ENCODE results near the gene HPGDS. TPM values are rescaled to one million over a fixed set of nuclear protein-coding genes. Genes with fewer than 3 reads are reported as not detected.

The HPGDS gene
- total and polyA plus RNA-seq, 8 donors: 0.16 to 2.9 (median 0.54) TPM

GRCh38 chr4:94358101-94358500 is 15.5 kb upstream of the HPGDS start:
- Histone ChIP-seq H3K27ac (no peak overlapping the region), H3K36me3 (no peaks in the 10 kb centered on the region), H3K4me1 (no peaks in the 10 kb centered on the region), H3K27me3 (no peaks in the 10 kb centered on the region), H3K4me3 (no peak overlapping the region), H3K9me3 (no peaks in the 10 kb centered on the region)
- DNase-seq: no peak
- no peak for TF ChIP-seq CTCF (IDR thresholded peaks at IDR 0.05)
- ATAC-seq: no peak
- FAIRE-seq: no peak
- intact Hi-C loops (cut with DNase I): no loop called here

- H3K27me3 ChIP-seq: no peaks in the 10 kb centered on the region
- H3K36me3 ChIP-seq: no peaks in the 10 kb centered on the region
- H3K4me1 ChIP-seq: no peaks in the 10 kb centered on the region
- intact Hi-C loops (cut with DNase I): no loop called here
- no peaks in the 10 kb centered on the region for H3K9me3 ChIP-seq
- H3K4me3 ChIP-seq: no peak overlapping the region
- no peak for TF ChIP-seq CTCF (IDR thresholded peaks at IDR 0.05)
- 87 to 94% methylated on average over 2 of the region's 2 CpGs for WGBS, 2 donors
- DNase-seq (no peak), ATAC-seq (no peak), FAIRE-seq (no peak)
- no peak overlapping the region for H3K27ac ChIP-seq
These were observed 15.0 kb upstream of the HPGDS start for GRCh38 chr4:94357624-94358023.

- WGBS, 2 donors: 68 to 81% methylated on average over 2 of the region's 2 CpGs
- no peak for ATAC-seq
- intact Hi-C loops (cut with DNase I): no loop called here
- no peak overlapping the region for H3K27ac ChIP-seq
- H3K27me3 ChIP-seq: no peaks in the 10 kb centered on the region
- no peak for DNase-seq
- H3K4me3 ChIP-seq: no peak overlapping the region
- TF ChIP-seq CTCF (IDR thresholded peaks at IDR 0.05): no peak
- H3K36me3 ChIP-seq: no peaks in the 10 kb centered on the region
- H3K4me1 ChIP-seq: no peaks in the 10 kb centered on the region
- no peaks in the 10 kb centered on the region for H3K9me3 ChIP-seq
- no peak for FAIRE-seq
These were observed 13.8 kb upstream of the HPGDS start for GRCh38 chr4:94356444-94356843.

GRCh38 chr4:94354474-94354896 is 11.8 kb upstream of the HPGDS start:
- Histone ChIP-seq H3K4me3 (no peak overlapping the region), H3K27ac (no peak overlapping the region), H3K36me3 (no peaks in the 10 kb centered on the region), H3K9me3 (no peaks in the 10 kb centered on the region), H3K4me1 (no peaks in the 10 kb centered on the region), H3K27me3 (no peaks in the 10 kb centered on the region)
- FAIRE-seq: no peak
- DNase-seq: no peak
- WGBS, 2 donors: 78 to 80% methylated on average over 6 of the region's 6 CpGs
- no peak for TF ChIP-seq CTCF (IDR thresholded peaks at IDR 0.05)
- peak in 2 of 4 donors; percentile 57 to 63 for ATAC-seq
- intact Hi-C loops (cut with DNase I): no loop called here

GRCh38 chr4:94352996-94353395 is 10.4 kb upstream of the HPGDS start:
- WGBS, 2 donors: 98 to 100% methylated on average over 2 of the region's 2 CpGs
- no peaks in the 10 kb centered on the region for H3K36me3 ChIP-seq
- FAIRE-seq: no peak
- no peaks in the 10 kb centered on the region for H3K27me3 ChIP-seq
- no peak overlapping the region for H3K4me3 ChIP-seq
- no peak for DNase-seq
- intact Hi-C loops (cut with DNase I): no loop called here
- H3K27ac ChIP-seq: no peak overlapping the region
- no peak for ATAC-seq
- no peaks in the 10 kb centered on the region for H3K9me3 ChIP-seq
- TF ChIP-seq CTCF (IDR thresholded peaks at IDR 0.05): no peak
- no peaks in the 10 kb centered on the region for H3K4me1 ChIP-seq
